GM04503 (cell line): ENCODE measurements around the gene CCDC136.

Experiments
- DNase-seq: peaks from one replicate; pipeline ENCODE4 v3.0.0-alpha.2; 2012; ENCODE audit warnings: low read depth

The CCDC136 gene

GRCh38 chr7:128777156-128778123 lies 14.3 kb upstream of the CCDC136 start:
- DNase-seq: no peak

DNA sequence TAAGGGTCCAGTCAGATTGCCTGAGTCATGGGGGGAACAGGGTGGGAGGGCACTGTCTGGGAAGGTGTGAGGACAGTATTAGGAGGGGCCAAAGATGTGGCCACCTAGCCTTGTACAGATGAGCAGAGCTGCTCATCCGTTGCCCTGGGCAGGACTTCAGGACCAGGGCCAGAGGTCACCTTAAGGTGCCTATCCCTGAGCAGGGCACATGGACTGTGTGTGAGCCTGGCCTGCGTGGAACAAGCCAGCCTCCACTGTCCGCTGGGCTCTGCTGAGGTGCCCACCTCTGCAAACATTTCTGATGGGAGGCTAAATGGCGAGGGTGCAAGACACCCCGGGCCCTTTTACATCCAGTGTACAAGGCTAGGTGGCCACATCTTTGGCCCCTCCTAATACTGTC lies 12.8 kb upstream of the CCDC136 start:
- no peak for DNase-seq

- DNase-seq: peak; percentile 96
Measured at GRCh38 chr7:128781126-128781525, 10.6 kb upstream of the CCDC136 start.

- DNase-seq: peak; percentile 65
Measured at GRCh38 chr7:128781851-128782250, 9.9 kb upstream of the CCDC136 start.

DNA sequence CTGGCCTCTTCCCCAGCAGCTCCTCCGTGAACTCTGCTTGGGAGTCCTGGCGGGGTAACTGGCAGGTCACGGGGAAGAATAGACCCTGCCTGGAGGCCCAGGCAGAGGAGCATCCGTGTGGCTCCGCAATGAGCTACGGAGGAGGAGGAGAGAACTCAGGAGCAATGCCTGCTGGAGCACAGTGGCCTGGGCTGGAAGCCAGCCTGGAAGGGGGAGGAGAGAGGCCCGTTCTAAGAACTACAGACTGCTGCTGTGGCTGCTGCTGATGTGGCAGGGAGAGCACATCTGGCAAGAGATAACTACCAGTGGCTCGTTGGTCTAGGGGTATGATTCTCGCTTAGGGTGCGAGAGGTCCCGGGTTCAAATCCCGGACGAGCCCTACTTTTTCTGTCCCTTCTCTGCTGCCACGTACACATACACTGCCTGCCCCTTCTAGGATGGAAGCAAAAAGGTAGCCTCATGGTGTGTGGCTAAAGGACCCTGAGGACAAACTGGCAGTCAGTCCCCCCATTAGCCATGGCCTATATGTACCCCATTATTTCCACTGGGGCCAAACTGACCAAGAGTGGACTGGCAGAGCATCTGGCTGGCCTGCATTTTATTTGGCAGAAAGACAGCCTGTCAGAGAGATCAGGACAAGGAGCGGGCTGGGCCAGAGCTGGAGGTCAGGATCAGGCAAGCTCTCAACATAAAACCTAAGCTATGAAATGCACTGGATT lies 8.5 kb upstream of the CCDC136 start:
- peak; percentile 40 for DNase-seq

DNA sequence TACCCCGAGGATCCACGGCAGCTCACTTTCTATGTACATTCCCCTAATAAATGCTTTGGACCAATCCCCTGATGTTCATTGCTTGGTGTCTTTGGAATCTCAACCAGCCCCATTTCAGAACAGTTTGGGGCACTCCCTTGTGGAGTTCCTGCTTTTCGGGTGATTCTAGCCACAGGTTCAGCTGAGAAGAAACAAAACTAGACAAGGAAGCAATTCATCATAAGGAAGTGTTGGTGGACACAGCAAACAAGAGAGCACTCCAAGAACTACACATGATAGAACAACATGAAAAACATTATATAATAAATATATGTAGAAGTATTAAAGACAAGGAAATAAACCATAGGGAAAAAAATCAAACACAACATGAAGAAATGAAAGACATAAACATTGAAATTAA lies 6.0 kb upstream of the CCDC136 start:
- DNase-seq: no peak

DNA sequence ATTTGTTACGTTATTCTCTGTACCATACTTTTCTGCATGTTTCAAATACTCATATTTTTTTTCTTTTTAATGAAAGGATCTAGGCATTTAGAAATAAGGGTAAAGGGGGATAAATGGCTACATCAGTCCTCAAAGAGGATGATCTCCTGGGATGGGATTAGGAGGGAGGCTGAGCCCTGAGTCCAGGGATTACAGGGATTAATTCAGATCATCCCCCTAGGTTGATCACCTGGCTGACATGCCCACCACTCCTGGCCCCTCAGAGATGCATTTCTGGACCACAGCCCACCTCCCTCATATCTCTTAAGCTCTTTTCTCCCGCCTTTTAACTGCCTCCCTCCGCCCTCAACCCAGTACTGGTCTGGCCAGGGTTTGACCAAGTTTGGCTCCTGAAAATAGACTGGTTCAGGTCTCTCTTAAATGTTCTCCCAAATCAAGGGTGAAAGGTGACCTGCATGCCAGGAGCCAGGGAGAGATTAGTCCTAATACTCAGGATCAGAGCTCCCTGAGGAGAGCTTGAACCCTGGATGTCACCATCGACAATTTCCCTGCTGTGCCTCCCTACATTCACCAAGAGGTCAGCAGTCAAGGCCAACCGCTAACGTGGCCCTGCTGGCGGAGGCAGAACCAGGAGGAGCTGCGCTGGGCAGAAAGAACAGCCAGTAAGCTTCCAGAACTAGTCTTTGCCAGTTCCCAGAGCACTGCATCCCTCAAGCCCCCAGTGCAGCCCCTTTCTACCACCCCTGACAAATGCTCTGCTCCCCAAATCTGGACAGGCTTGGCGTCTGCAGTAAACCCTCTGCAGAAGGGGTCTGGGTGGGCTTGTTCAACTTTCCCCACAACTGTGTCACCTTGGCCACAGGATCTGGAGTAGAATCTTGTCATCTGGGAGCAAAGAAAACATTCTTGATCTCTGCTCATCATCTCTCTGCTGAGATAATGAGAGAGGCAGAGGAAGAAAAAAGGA lies 3.0 kb upstream of the CCDC136 start:
- DNase-seq: no peak

GRCh38 chr7:128790315-128791041 lies 1.3 kb upstream of the CCDC136 start:
- no peak for DNase-seq

GRCh38 chr7:128791972-128792327 lies 182 bp downstream of the CCDC136 start:
- no peak for DNase-seq

GRCh38 chr7:128792471-128793180 lies 858 bp downstream of the CCDC136 start:
- DNase-seq: no peak

- DNase-seq: no peak
Measured at GRCh38 chr7:128793181-128793547, 1.4 kb downstream of the CCDC136 start.

GRCh38 chr7:128794020-128794419 lies 2.3 kb downstream of the CCDC136 start:
- DNase-seq: no peak

DNA sequence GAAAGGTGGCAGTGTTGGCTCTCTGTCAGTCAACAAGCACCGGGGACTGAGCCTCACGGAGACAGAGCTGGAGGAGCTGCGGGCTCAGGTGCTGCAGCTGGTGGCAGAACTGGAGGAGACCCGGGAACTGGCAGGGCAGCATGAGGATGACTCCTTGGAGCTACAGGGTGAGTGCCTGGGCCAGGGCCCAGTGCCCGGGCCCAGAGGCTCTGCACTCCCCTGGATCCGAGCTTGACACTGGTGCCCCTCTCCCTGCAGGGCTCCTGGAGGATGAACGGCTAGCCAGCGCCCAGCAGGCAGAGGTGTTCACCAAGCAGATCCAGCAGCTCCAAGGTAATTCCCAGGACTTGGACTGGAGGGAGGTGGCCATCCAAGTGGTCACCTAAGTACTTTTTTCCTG lies 2.7 kb downstream of the CCDC136 start:
- DNase-seq: no peak

GRCh38 chr7:128795129-128795528 lies 3.4 kb downstream of the CCDC136 start:
- DNase-seq: no peak

DNA sequence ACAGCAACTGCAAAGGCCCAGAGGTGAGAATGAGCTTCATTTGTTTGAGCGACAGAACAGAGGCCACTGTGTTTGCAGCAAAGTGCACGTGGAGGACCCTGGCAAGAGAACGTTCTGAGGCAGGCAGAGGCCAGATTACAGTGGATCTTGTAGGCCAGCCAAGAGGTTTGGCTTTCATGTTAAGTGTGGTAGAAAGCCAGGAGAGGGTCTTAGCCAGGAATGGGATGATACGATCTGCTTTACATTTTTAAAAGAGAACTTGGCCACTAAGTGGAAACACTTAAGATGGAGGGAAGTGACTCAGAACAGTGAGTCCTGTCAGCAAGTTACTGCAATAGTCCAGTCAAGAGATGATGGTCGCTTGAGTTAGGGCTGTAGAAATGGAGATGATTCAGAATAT lies 4.6 kb downstream of the CCDC136 start:
- no peak for DNase-seq

DNA sequence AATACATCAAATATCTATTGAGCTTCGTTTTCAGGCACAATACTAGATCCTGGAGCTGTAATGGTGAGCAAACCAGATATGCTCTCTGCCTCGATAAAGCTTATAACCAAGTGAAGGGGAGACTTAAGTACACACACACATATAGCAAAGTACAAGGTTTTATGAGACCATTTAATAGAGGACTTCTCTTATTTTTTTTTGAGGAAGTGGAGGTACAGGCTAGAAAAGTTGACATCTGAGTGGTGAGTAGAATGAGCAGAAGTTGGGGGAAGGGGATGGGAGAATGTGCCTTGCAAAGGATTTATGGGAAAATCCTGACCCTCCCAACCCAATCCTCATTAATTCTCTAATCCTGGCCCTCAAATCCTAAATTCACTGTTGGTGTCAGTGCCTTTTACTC lies 7.7 kb downstream of the CCDC136 start:
- no peak for DNase-seq

- DNase-seq: no peak
Measured at GRCh38 chr7:128800567-128800966, 8.8 kb downstream of the CCDC136 start.

DNA sequence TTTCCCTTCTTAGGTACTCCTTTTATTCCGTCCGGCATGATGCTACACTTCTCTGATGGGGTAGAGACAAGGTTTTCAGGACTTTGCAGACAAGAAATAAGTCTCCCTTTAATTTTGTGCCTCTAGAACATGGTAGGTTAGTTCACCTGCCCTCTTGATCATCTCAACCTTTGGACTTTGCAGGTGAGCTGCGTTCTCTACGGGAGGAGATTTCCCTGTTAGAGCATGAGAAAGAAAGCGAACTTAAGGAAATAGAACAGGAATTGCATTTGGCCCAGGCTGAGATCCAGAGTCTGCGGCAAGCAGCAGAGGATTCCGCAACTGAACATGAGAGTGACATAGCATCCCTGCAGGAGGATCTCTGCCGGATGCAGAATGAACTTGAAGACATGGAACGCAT lies 9.2 kb downstream of the CCDC136 start:
- no peak for DNase-seq

DNA sequence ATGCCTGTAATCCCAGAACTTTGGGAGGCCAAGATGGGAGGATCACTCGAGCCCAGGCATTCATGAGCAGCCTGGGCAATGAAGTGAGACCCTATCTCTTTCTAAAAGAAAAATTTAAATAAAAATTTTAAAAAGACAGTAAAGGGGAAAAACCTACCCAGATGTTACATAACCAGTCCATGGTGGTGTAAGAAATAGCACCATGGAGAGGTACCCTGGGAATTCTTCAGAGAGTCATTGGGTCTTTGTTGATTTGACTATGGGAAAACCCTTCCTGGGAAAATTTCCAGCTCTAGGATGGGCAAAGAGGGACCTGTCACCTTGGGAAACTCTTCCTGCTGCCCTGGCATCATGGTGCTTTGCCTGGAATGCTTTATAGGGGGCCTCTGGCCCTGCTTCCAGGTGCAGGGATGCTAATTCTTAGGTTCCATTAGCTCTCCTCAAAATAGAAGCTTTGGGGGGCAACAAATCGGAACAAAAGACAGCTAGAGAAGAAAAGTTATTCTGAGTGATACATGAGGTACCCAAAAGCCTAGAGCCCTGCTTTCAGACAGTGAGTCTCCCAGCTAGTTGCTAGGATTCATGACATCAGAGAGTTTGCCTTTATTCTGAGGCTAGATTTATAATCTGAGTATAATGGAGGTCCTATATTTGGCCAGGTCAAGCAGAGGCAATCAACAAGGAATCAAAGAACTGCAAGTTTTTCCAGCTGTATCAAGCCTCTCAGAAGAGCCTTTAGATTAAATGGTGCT lies 10.1 kb downstream of the CCDC136 start:
- no peak for DNase-seq

GRCh38 chr7:128804484-128804883 lies 12.7 kb downstream of the CCDC136 start:
- DNase-seq: no peak
